LNCaP clone FGC (cell line): ENCODE results near the gene ASF1A.

Experiments
- DNase-seq: peaks from one replicate; pipeline ENCODE4 v3.0.0-alpha.2; 2011; ENCODE audit warnings: low read depth
- H3K4me3 ChIP-seq: 2 replicates; pipeline ENCODE4 v1.5.1; 2011; ENCODE audit warnings: mild to moderate bottlenecking, low read depth, low read length, control low read depth
- CTCF ChIP-seq: IDR thresholded peaks from 2 replicates; pipeline ENCODE4 v1.5.1; 2012; ENCODE audit warnings: mild to moderate bottlenecking; ENCODE audit not compliant: control insufficient read depth, insufficient read depth; ENCODE audit errors: extremely low read depth

The ASF1A gene

GRCh38 chr6:118877806-118878205 lies 16.1 kb upstream of the ASF1A start:
- H3K4me3 ChIP-seq: no peak overlapping the region
- no peak for TF ChIP-seq CTCF
- no peak for DNase-seq

GRCh38 chr6:118881440-118882313 lies 12.3 kb upstream of the ASF1A start:
- no peak for TF ChIP-seq CTCF
- no peak for DNase-seq
- H3K4me3 ChIP-seq: no peak overlapping the region

GRCh38 chr6:118882314-118882905 lies 11.5 kb upstream of the ASF1A start:
- no peak for TF ChIP-seq CTCF
- no peak overlapping the region for H3K4me3 ChIP-seq
- DNase-seq: no peak

- no peak for TF ChIP-seq CTCF
- no peak overlapping the region for H3K4me3 ChIP-seq
- no peak for DNase-seq
Observed at GRCh38 chr6:118886641-118887040, 7.3 kb upstream of the ASF1A start.

GRCh38 chr6:118889163-118889562 lies 4.8 kb upstream of the ASF1A start:
- H3K4me3 ChIP-seq: no peak overlapping the region
- no peak for TF ChIP-seq CTCF
- no peak for DNase-seq

GRCh38 chr6:118890997-118891790 lies 2.8 kb upstream of the ASF1A start:
- no peak for DNase-seq
- no peak overlapping the region for H3K4me3 ChIP-seq
- no peak for TF ChIP-seq CTCF
